ENCODE data around the gene C3orf85.
"Not testable (repeated sequence)": the region's sequence is repeated elsewhere in the genome, so short reads cannot be mapped to it uniquely, and the experiment has no call there.

C3orf85 gene, protein sequence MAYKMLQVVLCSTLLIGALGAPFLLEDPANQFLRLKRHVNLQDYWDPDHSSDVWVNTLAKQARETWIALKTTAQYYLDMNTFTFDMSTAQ

DNA sequence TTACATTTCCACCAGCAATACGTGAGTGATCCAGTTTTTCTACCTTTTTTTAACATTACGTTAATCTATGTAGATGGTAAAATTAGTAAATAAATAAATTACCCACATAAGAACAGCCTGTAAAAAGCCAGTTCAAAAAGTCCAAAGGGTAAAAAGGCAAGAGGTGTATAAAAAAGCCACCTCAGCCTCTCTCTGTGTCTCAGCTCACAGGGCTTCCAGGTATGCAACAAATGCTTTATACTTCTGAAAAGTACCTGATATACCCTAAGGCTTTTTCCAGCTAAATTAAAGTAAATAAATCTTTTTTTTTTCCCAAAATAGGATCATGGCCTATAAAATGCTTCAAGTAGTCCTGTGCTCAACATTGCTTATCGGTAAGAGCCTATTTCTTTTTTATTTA, at the start of gene C3orf85:
Gene C3orf85 (plus strand): TSS at position 197 of the 400 bp plus-strand sequence. CDS start 129 bp downstream, at position 326.
- no peak for DNase-seq

DNA sequence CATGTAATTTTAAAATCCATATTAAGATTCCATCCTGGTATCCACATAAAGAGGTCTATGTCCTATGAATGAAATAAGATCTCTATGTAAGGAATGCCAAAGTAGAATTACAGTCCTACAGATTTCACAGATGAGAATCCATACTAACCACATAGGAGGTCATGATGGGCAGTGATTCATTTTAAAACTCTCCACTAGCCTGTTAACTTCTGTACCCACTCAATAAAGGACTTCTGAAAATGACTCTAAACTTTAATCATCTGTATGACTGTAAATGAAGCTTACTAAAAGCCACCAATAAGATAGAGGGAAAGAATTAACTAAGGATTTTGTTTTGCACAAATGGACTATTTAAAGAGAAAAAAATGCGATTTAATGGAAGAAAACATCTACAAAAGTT, 47.3 kb upstream of the C3orf85 start:
- no peak for DNase-seq

DNA sequence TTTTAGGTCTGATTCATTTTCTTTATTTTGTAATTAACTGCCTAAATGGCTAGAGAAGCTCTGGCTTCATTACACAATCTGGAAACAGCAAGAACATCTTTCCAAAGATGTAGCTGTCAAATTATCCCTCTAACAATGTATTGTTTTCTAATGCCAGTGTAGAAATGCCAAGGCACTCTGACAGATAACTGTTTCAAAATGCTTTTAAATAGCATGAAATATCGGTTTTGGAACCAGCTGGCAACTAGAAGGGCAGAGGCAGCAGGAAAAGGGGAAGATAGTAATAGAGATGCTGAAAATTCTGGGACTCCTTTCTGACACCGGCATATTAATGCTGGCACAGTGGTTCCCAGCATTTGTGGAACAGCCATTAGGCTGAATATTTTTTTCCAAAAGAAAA, 44.7 kb upstream of the C3orf85 start:
- no peak for DNase-seq

DNA sequence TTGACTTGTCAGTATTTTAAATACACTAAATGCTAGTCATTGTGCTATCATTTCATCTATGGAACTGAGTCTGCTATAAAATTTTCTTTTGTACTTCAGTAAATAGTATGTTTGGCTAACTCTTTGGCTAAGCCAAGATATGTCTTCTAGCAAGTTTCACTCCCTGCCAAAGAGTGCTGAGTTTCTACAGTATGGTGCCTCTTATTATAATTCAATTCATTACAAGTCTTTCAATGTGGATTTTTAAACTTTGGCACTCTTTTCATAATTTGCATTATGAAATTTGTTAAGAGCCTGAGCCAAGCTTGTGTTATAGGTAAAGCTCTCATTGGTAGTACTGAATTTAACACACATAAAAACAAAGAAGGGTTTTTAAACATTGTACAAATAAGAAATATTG, 43.0 kb upstream of the C3orf85 start:
- no peak for DNase-seq

DNA sequence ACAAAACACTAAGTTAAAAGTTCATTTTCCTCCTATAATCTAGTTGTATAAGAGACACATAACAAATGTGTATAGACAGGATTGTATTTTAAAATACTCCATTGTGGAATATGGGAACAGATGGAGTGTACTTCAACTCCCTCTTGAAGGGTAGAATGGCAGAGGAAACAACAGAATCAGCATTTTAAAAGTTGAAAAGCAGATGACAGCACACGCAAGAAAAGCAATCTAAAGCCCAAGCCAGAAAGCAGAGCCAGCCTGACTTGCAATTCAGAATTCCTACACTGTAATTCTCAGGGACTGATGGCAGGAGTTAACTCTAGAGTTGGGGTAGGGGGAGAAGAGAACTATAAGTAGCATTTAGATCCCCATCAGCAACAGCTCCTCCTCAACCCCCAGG, 41.4 kb upstream of the C3orf85 start:
- no peak for DNase-seq

DNA sequence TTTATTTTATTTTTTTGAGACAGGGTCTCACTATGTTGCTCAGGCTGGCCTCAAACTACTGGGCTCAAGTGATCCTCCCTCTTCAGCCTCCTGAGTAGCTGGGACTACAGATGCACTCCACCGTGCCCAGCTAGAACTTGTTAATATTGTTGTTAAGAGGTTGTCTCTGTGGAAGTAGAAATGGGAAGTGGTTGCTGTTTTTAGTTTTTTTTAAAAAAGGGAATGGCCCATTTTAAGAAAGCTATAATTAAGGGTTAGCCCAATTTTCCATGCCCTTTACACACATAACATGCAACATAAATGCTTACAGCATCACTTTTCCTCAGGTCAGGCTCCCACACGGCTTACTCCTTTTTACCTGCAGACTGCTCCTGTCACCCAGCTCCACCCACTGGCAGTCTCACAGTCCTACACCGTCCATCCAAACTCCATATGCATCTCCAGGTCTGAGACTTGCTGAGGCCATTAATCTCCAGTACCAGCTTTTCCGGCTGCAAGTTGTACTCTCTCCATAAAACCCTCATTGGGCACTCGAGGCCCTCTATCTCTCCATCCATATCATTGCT, 38.4 kb upstream of the C3orf85 start:
- no peak for DNase-seq

DNA sequence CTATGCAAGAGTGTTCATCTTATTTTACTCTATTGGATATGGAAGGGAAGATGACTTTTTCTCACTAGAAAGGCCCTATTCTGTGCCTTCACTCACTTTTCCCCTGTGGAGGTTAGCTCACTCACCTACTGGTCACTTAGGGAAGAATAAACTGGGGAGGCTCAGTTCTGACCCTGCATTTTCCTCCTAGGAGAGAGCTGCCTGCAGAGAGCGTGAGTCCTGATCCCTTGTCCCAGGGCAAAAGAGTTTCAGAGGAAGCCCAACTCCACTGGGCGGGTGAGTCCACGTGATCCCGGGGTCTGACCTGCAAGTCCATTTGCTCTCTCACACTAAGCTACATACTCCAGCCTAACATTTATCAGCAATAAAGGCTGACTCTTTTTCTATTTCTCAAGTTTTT, 26.9 kb upstream of the C3orf85 start:
- no peak for DNase-seq

DNA sequence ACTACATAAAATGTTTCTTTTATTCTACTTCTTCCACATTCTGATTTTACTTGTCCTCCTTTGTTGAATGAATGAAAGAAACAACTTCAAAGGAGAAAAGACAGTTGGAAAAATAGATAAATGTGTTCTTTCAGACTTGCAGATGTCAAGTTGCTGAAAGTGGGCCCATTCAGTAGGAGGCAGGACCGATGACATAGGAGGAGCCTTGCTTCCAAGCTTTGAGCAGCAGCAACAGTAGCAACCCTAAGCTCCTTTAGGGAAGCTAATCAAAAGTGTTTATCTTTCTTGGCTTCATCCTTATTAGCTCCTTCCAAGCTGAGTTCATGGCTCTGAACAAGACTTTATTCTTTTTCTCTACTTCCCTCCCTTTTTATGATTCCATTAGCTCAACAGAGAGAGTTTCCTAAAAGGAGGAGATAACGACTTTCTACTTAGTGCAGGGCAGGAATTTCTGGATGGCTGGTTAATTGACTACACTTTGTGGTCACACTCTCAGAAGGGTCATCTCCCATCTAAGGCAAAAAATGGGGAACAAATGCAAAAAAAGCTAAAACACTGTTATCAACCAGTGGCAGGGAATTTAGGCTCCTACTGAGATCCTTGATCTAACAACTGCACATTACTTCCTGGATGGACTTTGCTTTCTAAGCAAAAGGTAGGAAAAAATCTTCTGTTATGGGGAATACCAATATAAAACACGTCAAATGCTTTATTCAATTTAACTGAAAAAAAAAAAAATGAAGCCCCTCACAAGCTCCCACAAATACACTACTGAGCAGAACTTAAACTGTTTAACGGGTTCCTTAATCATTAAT, 23.4 kb upstream of the C3orf85 start:
- no peak for DNase-seq

DNA sequence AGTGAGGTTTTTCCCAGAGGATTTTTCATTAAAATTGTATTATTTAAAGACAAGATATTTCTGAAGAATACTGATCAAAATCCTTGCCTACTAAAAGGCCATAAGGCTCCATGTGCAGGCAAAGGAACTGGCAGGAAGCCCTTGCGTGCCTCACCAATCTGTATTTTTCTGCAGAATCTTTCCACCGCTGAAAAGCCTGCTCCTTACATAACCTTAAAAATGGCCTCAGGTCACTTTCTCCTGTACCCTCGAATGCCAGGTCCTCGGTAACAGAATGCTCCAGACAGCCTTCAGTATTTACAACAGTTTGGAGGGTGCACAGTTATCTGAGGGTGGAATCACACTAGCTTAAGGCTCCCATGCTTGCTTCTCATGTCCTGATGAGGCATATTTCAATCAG, 21.8 kb upstream of the C3orf85 start:
- DNase-seq: no peak

DNA sequence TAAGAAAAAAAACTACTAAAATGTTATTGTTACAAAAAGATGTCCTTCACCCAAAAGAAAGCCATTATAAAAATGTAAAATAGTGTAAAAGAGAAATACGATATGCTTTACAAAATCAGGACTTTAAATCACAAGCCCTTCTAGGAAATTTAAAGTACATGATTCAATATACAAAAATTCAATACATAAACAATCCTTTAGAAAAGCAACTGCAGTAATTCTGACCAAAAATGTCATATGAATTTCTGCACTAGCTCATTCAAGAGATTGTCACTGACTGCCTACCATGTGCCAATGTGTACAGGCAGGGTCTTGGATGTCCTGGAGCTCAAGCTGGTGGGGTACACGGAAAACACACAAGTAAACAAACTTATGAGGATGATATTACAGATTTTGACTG, 21.1 kb upstream of the C3orf85 start:
- no peak for DNase-seq

DNA sequence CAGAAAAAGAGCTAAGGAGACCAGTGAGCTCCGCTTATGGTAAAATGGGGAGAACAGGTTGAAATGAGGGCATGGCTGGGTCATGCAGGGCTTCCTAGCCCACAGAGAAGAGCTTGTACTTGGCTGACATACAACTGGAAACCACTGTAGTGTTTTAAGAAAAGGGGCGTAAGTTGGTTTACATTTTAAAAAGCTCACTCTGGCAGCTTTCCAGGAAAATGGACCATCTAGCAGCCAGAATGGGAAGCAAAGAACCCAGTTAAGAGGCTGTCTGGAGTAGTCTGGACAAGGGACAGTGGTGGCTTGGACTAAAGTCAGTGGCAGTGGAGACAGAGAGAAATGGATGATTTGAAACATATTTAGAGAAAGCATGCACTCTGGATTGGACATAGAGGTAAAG, 20.5 kb upstream of the C3orf85 start:
- DNase-seq: no peak

DNA sequence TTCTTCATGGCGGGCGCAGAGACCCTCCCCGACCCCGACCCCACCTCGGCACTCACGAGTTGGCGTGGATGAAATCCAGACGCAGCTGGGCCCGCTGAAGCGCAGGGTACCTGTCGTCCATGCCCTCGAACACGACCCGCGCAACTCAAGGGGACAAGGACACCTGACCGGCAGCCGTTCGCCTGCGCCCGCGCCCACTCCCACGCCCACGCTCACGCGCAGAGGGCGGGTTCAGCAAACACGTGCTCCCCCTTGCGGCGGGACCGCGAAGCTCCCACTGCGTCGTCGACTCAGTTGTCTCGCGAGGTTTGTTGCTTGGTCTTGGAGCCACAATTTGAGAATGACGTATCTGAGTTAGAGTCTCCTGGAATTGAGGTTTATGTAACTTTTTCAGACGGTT, 18.6 kb upstream of the C3orf85 start, which contains the start of gene MORC1:
Gene MORC1 (minus strand): TSS at position 196 of the 400 bp plus-strand sequence. CDS start 75 bp downstream, at position 121.
- DNase-seq: no peak

DNA sequence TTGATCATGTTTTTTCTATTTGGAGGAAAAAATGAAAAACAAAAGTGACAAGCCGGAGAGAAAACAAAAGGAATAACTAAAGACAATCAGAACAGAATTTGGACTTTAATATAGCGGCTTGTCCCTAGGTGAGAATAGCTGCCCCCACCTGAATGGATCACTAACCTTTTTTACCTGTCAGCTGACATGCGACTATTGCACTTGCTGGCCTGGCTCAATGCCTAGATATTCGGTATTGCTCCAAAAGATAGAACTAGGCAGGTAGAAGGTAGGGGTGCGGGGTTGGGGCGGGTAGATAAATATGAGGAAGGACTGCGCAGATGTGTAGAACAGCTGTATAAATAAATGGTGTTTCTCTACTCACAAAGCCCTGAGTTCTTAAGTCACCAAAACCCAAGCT, 17.9 kb upstream of the C3orf85 start:
- DNase-seq: no peak

DNA sequence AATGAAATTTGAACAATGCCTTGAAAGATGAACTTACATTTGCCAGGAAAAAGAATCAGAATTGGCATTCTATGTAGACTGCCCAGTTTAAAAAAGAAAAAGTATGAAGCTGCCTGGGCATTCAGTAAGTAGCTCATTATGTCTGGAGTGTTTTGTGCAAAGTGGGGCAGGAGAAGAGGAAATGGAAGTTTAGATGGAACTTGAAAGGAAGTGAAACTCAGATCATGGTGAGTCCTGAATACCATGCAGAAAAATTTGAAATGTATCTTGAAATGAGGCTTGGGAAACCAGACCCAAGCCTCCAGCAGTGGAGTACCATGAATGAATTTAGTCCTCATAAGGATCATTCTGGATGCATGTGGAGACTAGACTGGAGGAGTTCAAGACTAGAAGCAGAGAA, 13.8 kb upstream of the C3orf85 start:
- no peak for DNase-seq

DNA sequence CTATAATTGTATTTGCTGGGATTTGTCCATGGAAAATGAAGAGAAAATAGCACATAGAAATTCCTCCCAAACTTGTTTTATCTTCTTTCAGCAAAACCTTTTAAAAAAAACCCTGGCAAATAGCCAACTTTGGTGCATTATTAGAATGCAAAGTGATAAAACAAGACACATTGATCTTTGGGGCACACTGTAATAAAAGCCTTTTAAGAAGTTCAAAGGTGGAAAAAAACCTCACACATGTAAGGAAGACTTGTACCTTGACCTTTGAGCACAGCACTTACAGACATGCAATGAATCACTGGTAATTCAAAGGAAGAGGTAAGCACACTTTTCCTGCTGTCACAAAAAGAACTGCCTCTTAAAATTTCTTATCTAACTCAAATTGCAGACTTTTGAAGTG, 10.6 kb upstream of the C3orf85 start:
- no peak for DNase-seq

DNA sequence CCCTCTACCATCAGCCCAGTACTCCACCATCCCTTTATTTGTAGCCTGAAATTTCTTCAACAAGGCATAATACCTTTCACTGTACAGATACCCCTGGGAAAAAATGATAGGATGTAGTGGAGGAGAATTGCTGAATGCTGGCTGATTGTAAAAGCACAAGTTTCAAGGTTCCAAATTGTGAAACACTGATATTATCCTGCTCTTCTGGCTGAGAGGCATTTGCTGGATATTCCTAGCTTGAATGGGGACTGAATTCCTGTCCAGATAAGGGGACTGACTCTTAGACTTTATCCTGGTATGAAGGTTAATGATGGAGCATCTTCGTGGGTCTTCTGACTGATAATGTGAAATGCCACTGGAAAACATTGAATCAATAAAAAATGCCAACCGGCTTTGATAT, 9.0 kb upstream of the C3orf85 start:
- DNase-seq: no peak

DNA sequence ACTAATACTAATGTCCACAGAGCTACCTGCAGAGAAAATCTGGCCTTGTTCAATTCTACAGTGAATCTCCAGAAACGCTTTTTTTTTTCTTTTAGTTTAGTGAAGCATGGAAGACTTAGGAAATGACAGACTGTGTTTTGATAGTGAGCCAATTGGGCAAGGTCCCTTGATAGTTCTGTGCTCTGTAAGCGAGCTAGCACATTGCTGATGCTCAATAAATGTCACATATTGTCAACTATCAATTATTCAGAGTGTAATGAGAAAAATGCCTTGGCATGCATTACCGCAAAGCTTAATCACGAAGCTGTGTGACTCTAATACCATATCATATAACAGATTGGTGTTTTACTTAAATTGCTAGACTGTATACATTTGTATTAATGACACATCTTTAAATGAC, 5.2 kb upstream of the C3orf85 start:
- DNase-seq: no peak

DNA sequence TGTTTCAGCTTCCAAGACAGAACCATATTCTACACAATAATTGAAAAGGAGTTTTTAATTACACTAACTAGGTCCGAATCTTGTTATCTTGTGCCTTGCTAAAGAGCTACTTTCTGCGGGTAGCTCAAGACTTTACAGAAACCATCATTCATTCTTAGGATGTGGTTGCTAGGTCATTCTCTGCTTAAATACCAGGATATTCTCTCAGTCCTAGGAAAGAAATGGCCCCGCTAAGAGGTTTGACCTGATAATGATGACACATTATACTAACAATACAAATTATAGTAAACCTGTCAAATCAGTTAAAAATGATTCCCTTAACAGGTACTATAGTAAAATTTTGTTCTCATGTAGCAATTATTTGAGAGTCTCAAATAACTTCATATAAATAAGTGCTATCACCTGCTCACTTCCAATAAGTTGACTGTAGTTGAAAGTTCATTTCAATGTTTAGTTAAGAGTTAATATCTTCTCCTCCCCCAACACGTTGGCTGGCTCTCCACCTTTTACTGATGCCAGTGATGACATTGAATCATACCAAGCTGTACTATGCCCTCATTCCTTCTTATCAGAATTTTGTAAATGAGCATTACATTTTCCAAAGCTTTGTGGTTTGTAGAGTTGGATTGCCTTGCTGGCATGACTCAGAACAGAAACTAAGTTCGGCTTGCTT, 3.6 kb upstream of the C3orf85 start:
- no peak for DNase-seq

DNA sequence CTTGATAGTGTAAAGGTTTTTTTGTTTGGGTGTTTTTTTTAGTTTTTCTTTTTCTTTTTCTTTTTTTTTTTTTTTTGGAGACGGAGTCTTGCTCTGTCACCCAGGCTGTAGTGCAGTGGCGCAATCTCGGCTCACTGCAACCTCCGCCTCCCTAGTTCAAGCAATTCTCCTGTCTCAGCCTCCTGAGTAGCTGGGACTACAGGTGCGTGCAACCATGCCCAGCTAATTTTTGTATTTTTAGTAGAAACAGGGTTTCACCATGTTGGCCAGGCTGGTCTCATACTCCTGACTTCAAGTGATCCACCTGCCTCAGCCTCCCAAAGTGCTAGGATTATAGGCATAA, 3.1 kb upstream of the C3orf85 start:
- not testable (repeated sequence) for DNase-seq

DNA sequence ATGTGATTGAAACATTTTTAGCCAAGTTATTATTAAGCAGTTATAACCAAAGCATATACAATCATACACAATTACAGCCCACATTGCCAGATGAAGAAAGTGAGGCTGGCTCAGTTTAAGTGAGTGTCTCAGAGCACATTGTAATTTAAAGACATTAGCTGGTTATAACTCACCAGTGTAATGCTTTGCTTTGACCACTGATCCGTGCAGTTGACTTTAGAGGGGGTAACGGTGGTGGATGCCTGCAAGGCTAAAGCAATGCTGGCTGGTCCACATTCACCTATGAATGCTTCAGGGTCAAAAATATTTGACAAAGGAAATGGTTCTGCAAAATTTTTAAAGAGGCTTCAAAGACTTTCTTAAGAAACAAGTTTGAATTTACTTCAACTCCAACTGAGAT, 1.2 kb downstream of the C3orf85 start:
- no peak for DNase-seq

DNA sequence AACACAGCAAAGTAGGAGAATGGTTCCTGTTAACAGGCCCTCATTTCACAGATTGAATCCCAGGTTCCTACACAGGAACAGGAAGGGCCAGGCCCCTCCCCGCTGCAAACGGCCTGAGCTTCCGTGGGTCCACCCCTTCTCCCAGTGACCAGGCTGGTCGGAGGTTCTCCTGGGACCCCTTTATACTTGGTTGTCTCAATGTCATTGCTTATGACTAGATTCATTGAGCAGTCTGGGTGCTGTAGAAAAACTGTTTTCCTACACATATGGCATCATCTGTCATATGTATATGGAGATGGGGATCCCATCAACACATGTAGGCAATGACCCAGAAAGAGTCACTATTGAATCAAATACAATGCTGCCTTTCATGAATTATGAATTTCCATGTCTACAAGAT, 3.8 kb downstream of the C3orf85 start:
- no peak for DNase-seq

DNA sequence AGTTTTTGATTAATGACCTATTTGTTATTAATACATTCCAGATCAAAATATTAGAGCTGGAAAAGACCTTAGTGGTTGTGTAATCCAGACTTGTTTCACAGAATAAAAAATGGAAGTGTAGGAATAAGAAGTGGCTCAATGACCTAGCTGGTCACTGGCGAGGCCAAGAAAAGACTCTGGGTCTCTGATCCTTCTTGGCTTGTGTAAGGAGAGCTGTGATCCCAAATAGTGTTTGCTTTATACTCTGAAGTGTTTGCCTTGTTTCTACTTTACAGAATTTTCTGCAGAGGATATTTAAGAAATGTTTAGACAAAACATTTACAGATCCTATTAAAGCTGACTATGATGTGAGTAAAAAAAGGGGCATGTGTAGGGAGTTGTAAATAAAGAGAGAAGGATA, 7.1 kb downstream of the C3orf85 start:
- DNase-seq: no peak

DNA sequence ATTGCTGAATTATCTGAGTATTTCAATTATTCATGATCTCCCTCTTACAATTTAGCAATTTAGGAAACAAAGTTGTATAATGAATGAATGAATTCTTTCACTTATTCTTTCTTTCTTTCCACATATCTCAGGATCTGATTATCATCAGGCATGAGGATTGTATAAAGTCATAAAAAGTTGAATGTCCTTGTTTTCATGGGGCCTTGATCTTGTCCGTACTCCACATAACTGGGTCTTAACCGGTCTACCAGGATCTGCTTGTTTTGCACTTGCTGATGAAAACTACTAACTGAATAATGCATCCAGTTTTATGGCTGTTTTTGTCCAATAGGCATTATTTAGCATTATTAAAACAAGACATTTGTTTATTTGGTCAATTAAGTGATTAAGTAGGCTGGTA, 12.6 kb downstream of the C3orf85 start:
- no peak for DNase-seq

DNA sequence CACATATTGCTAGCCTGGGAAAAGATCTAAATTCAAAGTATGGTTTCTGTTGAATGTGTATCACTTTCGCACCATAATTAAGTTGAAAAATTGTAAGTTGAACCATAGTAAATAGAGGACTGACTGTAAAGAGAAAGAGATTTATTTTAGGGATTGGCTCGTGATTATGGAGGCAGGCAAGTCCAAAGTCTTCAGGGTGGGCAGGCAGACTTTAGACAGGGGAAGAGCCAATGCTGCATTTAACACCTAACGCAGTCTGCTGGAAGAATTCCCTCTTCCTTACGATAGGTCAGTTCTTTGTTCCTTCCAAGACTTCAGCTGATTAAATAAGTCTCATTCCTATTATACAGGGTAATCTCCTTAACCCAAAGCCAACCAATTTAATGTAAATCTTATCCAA, 15.8 kb downstream of the C3orf85 start:
- DNase-seq: no peak
